HG03342 (cell line): Measurements from ENCODE around the gene LAMC2.
"Not testable (repeated sequence)": the region's sequence is repeated elsewhere in the genome, so short reads cannot be mapped to it uniquely, and the experiment has no call there.

Experiments
- ATAC-seq: cut with Tn5 transposase; IDR thresholded peaks from one replicate; pipeline ENCODE4 v1.9.1; 2021; ENCODE audit warnings: mild to moderate bottlenecking, moderate library complexity; ENCODE audit not compliant: unreplicated experiment

Gene LAMC2

DNA sequence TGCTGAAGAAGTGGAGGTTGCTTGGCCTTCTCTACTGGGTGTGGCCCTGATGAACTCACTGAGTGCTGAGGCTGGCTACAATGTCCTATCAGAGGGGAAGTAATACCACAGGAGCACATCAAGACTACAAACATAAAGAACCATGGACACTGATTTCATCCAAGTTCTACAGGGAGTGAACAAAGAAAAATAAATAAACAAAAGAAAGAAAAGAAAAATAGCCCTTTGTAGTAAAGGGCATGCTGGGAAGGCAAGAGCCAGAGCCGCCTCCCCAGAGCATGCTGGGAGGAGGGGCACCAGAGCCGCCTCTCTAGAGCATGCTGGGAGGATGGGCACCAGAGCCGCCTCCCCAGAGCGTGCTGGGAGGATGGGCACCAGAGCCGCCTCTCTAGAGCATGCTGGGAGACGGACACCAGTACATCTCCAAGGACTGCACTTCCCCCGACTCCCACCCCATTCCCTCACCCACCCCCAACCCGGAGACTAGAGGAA, 65.9 kb downstream of the LAMC2 start:
- ATAC-seq, result no peak

DNA sequence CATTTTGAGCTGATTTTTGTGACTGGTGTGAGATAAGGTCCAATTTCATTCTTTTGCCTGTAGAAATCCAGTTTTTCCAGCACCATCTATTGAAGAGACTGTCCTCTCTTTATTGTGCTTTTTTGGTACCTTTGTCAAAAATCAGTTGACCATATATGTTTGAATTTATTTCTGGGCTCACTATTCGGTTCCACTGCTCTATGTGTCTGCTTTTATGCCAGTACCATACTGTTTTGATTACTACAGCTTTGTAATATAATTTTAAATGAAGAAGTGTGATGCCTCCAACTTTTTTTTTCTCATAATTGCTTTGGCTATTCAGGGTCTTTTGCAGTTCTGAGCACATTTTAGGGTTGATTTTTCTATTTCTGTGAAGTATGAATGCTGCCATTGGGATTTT, 69.0 kb downstream of the LAMC2 start:
- ATAC-seq, result no peak

DNA sequence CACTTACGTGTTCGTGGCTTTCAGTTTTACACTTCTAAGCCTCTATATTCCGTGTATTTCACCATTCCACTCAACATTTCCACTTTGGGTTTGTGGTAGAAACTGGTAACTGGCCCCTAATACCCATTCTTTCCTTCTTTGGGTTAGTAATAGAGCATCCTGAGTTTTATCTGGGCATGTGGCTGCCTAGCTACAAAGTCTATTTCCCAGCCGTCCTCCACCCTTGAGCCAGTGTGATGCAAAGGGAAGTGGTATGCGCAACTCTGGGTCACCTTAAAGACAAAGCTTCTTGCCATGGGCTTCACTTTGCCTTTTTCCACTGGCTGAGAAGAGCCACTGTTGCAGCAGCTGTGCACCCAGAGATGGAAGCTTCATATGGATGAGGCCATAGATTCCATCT, 73.9 kb downstream of the LAMC2 start:
- no peak for ATAC-seq

DNA sequence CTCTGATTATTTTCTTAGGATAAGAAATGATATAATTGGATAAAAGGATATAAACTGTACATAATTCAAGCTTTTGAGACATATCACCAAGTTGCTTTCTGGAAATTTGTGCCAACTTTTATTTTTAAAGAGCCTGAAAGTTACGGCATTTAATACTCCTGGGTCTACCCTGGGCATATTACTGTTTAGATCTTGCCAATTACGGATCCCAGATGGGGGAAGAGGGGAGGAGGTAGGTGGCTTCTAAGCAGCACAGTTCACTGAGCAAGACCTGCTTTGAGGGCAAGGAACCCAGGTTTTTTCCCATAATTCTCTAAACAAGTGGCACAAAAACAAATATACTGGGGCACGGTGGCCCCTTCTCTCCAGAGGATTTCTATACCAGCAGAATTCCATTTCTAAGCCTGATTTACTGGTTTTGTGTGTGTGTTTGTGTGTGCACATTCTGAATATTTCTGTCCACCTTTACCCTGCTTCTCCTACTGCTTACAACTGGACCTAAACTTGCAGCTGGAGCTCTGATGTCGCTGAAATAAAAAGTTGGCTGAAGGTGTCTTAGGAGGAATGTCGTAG, 76.7 kb downstream of the LAMC2 start:
- ATAC-seq, result no peak

DNA sequence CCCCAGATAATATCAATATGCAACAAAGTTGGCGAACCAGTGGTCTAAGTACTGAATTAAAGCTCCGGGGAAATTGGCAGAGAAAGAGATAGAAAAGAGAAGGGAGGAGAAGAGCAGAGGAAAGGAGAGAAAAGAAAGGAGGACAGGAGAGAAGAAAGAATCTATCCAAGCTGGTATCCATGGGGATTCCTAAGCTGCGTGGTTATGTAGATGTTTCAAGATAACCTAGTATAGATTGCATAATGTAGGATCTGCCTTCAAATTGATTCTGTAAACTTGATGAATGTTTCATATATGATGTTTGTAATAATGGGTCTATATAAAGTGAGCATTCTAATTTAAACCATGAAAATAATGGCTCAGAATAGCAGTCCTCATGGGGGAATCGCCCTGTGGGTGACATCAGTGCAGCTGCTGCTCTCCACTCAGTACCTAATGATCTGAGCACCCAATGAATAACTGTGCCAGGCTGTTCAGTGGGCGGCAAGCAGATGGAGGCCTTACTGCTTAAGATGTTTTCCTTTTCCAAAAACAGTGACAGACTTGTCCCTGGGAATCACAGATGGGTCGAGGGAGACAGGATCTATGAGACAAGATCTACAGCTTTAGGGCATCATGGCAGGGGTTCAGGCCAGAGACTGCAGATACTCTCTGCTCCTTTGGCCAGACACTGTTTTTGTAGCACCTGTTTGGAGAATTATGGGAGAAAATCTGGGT, 78.0 kb downstream of the LAMC2 start:
- ATAC-seq, result no peak

DNA sequence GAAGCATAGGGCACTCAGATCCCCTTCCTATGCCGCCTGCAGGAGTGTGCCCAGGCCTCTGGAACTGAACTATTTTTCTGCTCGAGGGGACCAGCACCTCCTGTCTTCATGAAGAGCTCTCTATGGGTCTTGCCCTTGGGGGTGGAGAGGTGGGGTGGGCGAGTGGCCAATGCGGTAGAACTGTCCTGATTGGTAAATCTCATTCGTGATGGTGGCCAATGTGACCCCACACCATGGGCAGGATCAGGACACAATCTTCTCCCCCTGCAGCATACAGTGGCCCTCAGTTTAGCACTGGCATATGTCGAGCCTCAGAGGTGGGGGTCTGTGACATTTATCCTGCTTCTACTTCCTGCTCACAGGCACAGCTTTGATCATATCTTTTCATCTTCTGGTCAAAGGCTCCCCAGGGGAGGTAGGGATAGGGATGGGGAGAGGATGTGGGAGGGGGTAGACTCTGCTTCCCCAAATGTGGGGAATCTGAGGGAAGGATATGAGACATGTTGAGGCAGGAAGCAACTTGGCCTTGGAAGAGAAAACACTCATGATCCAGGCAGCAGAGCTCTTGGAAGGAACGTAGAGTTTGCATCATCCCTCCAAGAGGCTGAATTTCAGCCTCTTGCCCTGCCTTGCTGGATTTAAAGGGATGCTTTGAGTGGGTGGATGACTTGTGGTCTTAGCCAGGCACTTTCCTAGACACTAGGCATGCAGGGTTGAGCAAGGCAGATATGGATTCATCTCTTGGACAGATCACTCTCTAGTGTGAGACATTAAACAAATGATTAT, 81.8 kb downstream of the LAMC2 start:
- no peak for ATAC-seq

DNA sequence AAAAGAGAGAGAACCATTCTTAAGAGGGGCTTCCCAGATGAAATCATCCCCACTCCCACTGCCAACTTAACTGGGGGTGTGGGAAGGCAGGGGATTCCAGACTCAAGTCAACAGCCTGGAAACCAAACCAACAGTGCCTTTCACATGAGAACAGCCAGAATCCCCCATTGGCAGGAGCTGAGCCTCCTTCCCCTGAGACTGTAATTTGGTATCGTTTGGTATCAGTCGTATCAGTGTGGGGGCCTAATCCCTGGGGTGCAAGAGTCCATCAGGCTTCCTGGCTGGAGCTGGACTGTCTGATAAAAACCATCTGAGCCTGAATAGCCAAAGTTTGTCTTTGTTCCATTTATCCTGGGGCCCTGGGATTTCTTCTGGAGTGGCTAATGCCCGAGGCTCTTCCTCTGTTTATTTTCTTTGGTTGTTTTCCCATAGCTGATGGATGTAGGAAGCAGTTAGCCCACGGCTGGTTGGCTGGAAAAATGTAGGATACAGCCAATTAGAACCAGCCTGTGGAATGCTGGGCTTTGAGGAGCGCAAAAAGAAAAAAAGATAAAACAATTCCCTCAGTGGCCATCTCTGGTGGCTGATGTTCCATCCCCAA, 84.6 kb downstream of the LAMC2 start:
- no peak for ATAC-seq

DNA sequence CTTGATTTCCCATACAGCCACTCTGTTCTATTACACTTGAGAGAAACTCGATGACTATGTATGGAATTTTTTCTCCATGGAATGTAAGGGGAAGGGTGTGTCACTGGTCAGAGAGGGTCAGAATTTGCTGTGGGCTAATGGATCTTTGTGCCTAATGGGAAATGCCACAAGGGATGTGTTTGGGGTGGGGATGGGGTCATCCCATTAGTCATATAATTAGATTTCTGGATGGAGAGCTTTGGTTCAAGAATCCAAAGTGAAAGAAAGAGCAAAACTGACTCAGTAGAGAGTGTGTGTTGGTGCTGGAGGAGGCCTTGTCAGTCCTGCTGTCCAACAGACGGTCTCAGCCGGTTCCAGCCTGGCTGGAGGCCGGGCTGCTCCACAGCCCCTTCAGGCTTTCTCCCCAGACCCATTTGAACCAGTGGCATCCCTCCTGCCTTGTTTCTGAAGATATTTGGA, 86.4 kb downstream of the LAMC2 start:
- no peak for ATAC-seq

DNA sequence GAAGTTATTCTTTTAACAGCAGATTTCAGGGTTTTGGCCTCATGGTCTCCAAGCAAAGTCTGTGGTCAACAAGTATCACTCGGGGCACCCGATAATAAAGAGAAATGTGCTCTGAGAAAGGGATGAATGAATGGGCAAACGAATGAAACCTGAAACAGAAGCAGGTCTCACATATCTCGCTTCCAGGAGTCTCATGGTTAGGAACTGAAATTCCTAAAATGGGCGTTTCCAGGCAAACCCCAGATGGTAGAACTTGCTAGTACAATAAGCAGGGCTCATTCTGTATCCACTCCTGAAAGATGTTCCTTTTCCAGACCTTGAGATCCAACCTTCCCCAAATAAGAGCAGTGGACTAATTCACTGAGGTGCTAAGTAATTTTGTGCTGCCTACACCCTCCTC, 87.2 kb downstream of the LAMC2 start:
- ATAC-seq, result no peak

DNA sequence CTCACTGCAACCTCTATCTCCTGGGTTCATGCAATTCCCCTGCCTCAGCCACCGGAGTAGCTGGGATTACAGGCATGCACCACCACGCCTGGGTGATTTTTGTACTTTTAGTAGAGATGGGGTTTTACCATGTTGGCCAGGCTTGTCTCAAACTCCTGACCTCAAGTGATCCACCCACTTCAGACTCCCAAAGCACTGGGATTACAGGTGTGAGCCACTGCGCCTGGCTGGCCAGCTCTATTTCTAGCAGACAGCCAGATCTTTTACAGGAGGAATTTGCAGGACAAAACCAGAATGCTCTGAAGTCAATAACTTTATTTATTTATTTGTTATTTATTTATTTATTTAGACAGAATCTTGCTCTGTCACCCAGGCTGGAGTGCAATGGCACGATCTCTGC, 87.9 kb downstream of the LAMC2 start:
- not testable (repeated sequence) for ATAC-seq

DNA sequence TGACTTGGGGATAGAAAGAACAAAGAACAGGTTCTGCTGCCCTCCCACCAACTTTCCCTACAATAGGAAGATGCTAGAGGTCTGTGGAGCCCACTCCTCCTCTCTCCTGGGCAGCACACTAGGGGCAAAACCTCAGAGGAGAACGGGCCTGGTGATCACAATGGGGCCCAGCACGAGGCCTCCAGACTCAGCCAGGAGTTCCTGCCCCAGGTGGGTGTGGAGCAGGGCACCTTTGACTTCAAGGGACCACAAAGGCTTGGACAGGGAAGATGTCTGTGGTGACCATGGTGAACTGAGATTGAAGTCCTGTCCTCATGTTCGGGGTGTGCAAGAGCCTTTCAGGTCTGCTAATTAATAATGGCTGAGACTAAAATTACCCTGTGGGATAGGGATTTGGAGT, 88.8 kb downstream of the LAMC2 start:
- ATAC-seq, result no peak

DNA sequence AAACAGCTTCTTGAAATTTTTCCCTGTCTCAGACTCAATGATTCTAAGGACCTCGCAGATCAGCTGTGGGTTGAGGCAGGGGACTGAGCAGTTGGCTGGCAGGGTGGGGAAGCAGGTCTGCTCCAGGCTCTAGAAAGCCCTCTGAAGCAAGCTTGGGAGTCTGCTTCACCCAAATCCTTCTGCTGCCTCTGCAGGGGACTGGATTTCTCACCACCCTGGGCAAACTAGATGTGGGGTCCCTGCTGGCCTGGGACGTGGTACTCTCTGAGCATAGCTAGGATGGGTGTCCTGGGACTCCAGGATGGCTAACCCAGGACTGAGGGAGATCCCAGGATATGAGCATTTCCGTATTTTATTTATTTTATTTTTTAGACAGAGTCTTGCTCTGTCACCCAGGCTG, 89.3 kb downstream of the LAMC2 start:
- no peak for ATAC-seq

DNA sequence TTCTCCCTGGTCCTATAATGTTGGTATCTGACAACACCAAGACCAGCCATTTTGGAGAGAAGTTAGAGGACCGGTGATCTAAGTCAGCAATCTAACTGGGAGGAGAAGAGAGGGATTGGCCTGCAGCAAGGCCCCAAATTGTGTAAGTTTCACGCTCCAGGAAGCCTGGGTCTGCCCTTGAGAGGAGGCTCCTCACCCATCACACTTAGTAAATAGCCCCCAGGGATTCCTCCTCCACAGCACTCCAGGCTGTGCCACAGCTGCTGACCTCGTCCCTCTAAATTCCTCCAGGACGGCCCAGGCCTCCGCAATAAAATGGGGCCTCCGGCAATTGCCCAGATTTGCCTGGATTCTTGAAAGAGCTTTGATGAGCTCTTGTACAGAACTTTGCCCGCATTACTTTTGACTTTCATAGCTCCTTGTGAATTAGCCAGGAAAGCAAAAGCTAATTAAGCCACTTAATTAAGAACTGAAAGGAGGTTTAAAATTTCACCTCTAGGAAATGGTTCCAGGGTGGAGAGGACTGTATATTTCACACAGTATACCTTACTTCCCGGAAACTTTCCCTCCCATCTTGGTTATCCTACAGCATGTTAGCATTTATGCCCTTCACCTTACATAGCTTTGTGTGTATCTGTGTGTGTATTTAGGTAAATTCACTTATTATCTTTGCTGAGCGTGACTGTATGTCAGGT, 90.5 kb downstream of the LAMC2 start:
- no peak for ATAC-seq

DNA sequence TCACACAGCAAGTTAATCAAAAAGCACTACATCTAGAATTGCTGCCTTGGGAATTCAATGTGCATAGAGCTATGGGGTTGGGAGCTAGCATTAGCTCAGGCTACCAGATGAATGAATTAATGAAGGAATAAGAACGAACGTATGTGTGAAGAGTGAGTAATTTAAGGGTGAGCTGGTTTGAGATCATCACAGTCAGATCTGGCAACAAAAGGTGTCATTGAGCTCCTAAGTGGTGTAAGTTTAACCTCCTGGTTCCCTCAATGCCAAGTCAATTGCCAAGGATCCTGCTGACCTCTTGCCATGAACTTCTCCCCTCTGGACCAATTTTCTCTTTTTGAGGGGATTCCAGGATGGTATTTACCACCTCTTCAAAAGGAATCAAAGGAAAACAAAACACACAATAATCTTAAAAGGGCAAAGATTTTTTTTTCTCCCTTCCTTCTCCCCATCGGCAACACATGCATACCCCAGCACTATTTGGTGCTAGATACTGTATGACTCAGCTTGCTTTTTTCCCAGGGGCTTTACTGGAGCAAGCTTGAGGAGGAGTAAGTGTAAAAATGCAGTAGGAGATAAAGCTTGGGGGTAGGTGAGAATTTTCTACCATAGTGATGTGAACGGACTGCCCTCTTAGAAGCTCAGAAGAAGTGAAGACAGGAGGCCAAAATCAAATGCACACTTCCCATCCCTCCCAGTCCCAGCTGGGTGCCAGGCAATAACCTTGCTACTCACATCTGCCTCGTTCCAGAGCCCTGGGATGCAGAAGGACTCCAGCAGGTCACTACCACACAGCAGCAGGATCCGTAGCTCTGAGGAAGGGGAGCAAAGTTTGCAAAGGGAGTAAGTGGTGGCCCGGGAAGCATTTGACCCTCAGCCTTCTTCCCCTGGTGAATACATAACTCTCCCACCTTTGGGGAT, 92.0 kb downstream of the LAMC2 start:
- no peak for ATAC-seq

DNA sequence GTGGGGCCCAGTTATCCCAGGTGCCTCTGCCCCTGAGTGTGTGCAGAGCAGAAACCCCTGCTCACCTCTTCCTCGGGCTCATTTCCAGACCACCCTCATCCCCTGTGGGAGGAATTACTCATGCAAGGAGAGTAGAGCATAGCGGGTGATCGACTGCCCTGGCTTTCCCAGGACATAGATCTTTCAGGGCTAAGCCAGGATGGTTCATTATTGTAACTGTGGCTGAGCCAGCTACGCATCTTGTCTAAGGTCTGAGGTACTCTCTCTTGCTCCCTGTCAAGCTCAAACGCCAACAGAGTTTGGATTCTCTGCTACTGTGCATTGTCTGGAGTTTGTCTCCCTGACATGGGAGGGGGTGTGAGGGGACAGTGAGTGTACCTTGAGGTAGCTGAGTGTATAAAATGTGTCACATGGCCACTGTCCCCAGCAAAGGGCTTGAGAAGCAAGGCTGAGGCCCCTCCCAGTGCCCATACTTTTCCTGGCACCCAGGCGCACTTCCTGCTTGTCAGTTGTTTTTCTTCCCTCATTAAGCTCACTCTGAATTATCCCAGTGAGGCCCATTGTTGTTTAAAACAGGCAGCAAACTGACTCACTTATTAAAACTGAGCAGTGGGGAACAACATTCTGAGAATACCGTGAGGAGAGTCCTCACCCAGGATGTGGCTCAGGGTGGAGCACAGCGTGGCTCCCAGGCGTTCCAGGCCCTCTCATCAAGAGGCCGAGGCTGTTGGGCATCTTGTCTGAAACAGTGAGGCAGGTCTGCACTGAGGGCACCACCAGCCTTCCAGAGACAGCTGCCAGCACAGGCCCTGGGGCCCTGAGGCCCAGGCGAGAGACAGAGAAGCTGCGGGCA, 92.9 kb downstream of the LAMC2 start:
- no peak for ATAC-seq

DNA sequence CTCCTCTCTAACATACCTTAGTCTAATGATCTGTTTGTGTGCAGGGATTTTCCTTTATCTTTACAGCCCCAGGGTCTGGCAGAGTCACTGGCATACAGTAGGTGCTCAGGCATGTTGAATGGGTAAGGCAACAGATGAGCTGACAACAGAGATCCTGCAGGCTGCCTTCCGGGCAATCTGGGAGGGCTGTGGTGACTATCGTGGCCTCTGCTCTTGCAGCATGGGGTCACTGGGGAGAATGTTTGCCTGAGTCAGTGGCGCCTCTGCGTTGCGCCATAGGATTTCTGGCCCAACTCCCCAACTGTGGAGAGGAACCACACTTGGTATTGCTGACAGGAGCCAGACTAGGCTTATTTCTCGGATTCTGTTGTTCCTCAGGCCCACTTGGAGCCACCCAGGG, 93.8 kb downstream of the LAMC2 start:
- ATAC-seq, result no peak

DNA sequence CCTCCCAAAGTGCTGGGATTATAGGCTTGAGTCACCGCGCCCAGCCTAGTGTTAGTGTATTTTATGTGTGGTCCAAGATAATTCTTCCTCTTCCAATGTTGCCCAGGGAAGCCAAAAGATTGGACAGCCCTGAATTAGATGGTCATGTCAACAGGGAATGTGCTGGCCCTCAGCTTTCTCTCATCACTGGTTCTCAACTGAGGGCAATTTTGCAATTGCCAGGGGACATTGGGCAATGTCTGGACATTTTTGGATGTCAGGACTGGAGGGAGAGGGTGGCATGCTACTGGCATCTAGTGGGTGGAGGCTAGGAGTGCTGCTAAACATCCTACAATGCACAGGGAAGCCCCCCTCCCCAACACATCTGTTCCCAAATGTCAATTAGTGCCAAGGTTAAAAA, 95.0 kb downstream of the LAMC2 start:
- ATAC-seq, result no peak

DNA sequence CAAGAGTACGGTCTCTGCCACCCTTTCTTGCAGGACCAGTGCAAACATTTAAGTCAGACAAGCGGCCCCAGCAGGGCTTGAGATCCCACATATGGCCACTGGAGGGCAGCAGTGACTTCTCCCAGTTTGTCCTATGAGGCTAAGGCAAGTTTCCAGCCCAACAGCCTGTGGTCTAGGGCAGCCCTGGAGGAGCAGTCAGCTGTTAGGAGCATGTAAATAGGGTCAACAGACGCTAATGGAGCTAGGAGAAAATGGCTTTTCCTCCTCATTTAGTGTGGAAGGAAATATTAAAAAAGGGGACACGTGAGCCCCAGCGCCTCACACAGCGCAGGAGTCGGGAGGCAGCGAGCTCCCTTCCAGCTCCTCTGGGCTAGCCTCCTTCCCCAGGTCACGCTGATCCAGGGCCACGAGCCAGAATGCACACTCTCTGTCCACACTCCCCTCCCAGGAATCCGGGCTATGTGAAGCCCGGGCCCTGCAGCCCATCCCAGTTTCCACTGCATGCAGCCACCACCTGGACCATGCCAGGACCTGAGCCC, 95.6 kb downstream of the LAMC2 start:
- ATAC-seq, result peak; percentile 78
